GM18502 (cell line): ENCODE results near the gene NT5C3B.
"Not testable (repeated sequence)": the region's sequence is repeated elsewhere in the genome, so short reads cannot be mapped to it uniquely, and the experiment has no call there.

Experiments
- ATAC-seq: cut with Tn5 transposase; IDR thresholded peaks from one replicate; pipeline ENCODE4 v1.9.1; 2021; ENCODE audit warnings: mild to moderate bottlenecking; ENCODE audit not compliant: unreplicated experiment, poor library complexity

Gene NT5C3B

DNA sequence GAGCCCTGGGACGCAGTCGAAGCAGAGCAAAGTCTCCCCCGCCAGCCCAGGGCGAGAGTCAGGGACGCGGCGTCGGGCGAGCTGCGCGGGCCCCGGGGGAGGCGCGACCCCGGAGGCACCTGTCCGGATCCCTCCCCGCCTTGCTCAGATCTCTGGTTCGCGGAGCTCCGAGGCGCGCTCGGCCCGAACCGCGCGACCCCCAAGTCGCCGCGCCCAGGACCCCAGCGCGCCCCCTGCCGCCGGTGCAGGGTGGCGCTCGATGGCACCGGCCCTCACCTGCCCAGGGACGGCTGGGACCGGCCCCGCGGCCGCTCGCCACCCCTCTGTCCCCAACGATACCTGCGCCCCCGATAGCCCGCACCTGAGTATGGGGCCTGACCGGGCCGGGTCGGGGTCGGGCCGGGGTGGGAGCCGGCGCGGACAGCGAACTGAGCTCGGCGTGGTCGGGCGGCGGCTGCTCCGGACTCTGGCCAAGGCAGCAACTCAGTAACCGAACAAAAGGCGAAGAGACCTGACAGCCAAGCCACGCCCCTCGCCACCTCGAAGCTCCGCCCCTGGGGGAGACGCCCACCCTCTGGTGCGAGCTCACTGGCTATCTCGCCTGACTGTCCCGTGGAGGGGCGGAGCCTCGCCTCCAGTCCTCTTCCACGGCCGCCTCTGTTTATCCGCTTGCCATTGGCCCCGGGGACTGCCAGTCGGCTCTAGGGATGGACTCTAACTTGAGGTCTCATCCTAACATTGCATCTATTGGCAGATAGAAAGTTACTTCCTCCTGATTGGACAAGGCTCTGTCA is 49.6 kb downstream of the NT5C3B start, which contains the start of gene JUP:
Gene JUP, minus strand, starts transcription at position 485 of the 794 bp plus-strand sequence. CDS start 14,857 bp downstream, outside the sequence.
- peak; percentile 85 for ATAC-seq

DNA sequence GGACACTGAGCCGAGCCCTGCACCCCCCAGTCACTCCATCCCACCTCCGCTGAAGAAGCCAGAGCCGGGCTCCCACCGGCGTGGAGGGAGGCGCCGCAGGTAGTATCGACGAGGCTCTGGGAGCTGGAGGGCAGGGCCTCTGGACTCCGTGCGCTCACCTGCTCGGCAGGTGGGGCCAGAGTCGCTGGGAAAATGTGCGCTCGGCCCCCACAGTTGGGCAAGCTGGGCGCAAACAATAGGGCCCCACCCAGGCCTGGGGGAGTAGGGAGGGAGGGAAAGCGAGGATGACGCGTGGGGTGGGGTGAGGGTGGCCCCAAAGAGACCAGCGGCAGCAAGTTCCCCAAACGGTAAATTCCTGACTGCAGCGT is 50.2 kb downstream of the NT5C3B start:
- ATAC-seq = peak; percentile 8

DNA sequence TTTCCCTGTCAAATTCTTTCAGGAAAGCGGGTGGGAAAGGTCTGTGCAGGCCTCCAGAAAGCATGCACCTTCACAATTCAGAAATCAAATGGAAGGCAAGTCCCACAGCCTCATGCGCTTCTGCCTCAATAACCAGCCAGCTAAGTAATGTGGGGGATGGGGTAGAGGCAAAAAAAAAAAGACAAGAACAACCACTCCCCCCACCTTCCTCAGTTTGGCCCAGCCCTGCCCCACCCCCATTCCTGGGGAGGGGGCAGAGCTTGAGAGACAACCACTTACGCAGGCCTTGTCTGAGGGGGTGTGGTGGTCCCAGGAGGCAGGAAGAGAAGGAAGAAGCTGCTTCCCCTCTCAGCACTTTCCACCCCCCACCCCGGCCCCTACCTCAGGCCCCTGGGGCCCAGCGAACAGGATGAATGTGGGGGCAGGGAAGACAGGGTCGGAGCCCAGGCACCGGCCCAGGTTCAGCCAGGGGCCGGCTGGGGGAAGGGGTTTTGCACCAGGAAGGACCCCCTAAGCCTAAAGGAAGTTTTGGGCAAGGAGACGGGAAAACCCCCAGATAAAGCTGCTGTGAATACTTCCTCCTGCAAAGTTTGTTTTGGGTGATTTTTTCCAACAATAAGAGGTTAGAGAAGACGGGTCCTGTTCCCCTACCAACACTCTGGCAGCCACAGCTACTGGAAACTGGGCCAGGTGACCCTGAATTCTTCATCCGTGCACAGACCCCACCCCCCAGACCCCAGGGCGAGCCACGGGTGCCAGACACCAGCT is 50.8 kb downstream of the NT5C3B start:
- ATAC-seq = no peak

- ATAC-seq = no peak
These were observed 51.8 kb downstream of the NT5C3B start for GRCh38 chr17:41784207-41784744.

GRCh38 chr17:41782142-41782541 is 53.9 kb downstream of the NT5C3B start:
- no peak for ATAC-seq

- ATAC-seq = no peak
These were observed 54.5 kb downstream of the NT5C3B start for GRCh38 chr17:41781404-41782110.

- ATAC-seq = no peak
These were observed 56.1 kb downstream of the NT5C3B start for GRCh38 chr17:41779954-41780353.

GRCh38 chr17:41777574-41778188 is 58.4 kb downstream of the NT5C3B start:
- no peak for ATAC-seq

DNA sequence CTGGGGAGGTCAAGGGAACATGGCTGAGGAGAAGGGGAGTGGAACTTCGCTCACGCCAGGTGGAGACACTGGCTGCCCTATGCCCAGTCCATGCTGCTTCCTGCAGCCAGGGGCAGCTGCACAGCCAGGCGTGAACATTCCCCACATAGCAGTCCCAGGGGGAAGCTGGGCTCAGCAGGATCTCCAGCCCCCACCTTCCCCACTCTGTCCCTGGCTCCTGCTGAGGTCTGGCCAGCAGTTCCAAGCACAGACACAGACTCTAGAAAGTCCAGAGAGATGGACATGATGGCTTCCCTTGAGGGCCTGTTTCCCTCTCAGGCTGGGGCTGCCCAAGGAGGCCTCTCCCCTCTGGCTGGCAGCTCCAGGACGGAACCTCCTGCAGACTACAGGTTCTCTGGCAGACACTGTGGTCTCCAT is 58.9 kb downstream of the NT5C3B start:
- no peak for ATAC-seq

GRCh38 chr17:41776262-41776900 is 59.7 kb downstream of the NT5C3B start:
- ATAC-seq = not testable (repeated sequence)

DNA sequence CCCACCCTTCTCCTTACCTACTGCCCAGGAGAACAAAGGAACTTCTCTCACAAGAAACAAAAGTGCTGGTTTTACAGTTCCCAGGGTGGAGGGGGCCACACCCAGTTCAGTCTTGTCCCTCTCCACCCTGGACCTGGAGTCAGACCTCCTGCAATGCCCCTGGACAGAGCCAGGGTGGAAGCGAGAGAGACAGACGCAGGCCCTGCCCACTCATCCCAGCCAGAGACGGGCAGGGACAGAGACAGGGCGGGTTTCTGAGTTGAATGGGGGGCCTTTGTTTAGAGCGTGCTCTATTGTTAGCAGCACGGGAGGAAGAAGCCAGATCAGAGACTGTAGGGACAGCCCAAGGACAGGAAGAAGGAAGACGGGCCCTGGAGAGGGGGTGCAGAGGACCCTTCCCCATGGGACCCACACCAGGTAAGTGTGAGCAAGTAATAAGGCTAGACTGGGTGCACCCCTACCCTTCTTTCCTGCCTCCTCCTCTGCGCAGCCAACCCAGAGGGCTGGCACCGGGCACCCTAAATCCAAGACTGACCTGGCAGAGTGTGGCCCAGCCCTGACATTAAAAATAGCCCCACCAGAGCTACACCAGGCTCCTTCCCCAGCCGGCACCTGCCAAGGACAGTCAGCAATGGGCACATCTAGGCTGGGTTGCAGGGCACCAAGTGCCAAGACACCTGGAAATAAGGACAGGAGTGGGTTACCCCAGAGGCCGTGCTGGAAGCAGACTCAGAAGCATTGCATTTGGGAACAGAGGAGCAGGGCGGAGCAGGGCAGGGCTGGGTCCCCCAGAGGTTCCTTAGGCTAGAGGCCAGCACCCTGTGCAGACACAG is 60.4 kb downstream of the NT5C3B start:
- ATAC-seq = no peak
